ENCODE data around the gene VWA8. TPM values are rescaled to one million over a fixed set of nuclear protein-coding genes. Genes with fewer than 3 reads are reported as not detected.

Gene VWA8
- polyA plus RNA-seq, 3 donors: 19.5 to 21.6 (median 20.2) TPM

DNA sequence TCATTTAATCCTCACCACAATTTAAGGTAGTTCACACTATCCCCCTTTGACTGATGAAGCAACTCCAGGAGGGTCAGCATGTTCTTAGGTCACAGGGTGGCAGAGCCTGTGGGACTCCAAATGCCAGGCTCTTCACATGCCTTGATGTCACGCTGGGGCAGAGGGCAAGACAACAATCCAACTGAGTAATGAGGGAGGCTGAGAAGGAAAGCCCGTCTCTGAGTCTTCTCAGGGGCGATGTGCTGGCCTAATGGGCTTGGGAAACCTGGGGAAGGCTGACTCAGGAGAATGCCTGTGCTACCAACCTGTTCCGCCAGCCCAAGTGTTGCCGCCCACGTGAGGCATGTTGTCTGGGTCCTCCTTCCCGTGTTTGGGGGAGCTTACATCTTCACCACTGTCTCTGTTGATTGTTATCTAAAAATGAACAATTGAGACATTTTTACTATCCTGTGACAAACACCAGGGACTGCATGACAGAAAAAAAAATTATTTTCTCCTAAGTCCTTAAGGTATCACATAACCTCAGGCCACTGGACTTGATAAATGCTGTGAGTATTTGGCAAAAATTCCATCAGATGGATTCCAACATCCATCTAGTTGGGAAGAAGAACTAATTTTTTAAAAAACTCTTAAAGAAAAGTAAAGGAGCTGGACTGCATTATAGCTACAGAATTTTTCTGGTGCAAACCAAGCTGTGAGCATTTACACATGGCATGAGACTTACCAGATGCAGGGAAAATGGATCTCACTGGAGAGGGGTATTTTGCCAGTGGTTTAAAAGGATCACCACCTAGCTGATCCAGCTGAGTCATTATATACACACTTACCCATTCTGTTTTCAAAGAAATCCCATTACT, 346.0 kb downstream of the VWA8 start:
- no peak for DNase-seq (ENCODE audit: extremely low read depth in 1 of 11, low read depth in 9 of 11, low spot score in 4 of 11)

DNA sequence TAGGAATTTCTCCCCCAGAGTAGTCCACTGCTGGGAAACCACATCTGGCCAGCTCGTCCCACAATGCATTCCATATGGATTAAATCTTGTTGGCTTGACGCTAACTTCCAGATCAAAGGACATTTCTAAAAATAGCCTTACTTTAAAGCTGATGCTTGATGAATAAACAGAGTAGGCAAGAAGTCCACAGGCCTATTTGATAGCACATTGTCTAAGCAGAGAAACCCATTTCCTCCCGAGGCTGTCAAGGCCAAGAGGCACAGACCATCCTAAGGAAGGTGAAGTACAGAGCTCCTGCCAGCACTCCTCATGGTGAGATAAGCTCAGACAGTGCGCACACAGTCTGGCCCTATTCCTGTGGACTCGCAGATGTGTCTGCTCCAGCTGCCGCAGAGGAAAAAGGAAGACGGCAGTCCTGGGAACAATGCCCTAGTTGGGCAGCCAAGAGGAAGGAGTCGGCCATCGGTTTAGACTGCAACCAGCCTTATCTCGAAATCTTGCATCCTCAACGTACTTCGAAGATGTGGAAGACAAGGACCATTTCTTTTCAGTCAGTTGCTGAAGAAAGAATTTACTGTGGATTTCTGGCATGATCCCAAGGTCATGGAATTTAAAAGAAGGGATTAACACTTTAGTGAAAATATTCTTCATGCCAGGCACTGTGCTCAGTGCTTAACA, 346.8 kb downstream of the VWA8 start:
- DNase-seq (ENCODE audit: extremely low read depth in 1 of 11, low read depth in 9 of 11, low spot score in 4 of 11): peak in 2 of 11 donors; percentile 32 to 54

DNA sequence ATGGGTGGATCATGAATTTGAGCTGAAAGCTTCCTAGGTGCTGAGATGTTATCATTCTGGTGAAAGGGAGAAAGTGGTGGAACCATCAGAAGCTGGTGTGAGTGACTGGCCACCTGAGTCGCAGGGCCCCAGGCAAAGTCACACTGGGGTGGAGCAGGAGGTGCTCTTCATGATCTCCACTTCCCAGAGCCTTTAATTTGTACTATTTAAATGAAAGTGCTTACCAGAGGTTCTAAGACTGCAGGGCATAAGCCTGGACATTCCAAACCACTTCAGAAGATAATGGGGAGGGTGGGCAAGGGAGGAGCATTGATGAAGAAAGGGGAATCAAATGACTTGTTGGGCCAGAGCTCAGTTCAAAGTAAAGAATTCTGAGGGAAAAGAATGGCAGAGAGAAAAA, 347.4 kb downstream of the VWA8 start:
- DNase-seq (ENCODE audit: extremely low read depth in 1 of 11, low read depth in 9 of 11, low spot score in 4 of 11): no peak

DNA sequence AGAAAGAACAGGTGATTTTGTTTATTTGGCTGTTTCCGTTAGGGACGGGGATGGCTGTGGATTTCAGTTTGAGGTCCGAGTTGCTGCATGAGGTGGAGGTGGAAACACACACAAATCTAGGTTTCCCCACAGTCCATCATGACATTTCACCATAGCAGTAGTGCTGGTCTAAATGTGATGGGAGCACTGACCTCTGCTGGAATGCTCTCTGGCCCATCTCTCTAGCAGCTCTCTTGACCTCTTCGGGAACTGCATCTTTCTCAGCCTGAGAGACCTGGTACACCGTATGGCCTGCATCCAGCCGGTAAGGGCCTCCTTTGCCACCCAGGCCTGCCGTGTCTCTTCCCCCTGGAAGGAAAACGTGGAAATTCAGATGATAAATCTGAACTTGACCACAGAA, 349.5 kb downstream of the VWA8 start:
- DNase-seq (ENCODE audit: extremely low read depth in 1 of 11, low read depth in 9 of 11, low spot score in 4 of 11): no peak

DNA sequence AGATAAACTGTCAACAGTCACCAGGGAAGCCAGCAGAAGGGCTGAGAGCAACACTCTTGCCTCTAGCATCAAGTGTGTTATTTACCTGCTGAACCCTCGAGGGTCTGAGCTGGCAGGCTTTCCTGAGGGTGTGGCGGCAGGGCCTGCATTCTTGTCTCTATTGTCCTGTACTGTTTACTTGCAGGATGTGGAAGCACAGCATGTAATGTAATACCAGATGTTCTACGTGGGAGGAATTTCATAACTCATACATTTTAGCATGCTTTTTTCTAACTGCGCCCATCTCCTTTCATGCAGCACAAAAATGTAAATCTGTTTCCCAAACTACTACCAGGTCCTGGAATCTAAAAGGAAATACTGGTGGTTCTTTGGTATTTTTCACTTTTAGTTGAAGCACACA, 350.5 kb downstream of the VWA8 start:
- no peak for DNase-seq (ENCODE audit: extremely low read depth in 1 of 11, low read depth in 9 of 11, low spot score in 4 of 11)

DNA sequence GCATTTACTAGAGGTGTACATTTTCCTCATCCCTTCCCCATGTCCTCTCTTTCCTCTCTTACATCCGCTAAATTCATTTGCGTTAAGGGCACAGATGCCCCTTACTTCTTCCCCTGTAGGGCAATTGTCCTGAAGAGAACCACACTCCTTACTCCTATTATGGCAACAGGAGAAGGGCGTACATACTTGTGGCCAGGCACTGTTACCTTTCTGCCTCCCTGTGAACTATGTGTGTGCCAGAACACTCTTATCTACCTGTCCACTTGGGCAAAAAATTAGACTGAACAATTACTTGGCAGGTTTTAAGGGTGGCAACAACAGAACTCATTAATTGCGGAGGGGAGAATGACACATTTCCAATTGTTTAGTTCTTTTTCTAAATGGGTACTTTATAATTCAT, 351.1 kb downstream of the VWA8 start:
- DNase-seq (ENCODE audit: extremely low read depth in 1 of 11, low read depth in 9 of 11, low spot score in 4 of 11): no peak

DNA sequence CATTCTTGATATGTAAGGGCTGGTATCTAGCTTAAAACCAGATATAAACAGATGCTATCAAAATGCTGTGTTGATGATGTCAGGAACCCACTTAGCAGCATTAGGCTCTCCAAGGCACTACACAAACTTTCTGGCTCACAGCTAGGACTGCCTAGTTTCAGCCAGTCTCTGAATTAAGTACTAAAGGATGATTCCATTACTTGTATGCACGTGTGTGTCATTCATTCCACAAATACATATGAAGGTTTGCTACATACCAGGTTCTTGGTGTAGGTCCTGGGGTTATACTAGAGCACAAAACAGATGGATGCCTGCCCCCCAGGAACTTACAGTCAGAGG, 352.1 kb downstream of the VWA8 start:
- no peak for DNase-seq (ENCODE audit: extremely low read depth in 1 of 11, low read depth in 9 of 11, low spot score in 4 of 11)

DNA sequence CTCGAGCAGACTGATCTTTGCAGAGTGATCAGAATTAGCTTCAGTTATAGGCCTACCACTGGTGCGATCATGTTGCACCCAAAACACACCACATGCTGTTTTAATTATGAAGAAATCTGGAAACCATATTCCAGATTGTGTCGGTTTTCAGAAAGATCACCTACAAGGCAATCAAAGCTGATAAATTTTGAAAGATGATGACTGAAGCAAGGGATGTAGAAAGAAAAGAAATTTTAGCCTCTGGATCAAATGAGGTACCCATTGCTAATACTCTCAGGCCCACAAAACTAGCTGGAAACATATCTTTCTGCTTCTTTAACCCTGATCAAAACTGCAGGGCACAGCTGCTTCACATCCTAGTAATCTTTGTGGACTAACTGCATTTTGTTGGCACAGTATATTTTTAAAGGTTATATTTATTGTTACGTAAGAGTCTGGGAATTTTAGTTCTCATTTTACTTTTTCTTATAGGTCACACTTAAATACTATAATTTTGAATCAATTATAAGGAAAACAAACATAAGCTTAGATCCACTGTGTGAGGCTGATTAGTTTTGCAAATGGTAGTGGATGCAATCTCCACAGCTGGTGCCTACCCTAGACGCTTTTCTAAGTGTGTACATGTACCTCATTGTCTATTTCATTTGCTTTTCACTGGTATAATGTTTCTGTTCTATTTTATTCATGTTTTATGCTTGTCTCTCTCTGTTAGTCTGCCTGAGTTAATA, 352.6 kb downstream of the VWA8 start:
- no peak for DNase-seq (ENCODE audit: extremely low read depth in 1 of 11, low read depth in 9 of 11, low spot score in 4 of 11)

DNA sequence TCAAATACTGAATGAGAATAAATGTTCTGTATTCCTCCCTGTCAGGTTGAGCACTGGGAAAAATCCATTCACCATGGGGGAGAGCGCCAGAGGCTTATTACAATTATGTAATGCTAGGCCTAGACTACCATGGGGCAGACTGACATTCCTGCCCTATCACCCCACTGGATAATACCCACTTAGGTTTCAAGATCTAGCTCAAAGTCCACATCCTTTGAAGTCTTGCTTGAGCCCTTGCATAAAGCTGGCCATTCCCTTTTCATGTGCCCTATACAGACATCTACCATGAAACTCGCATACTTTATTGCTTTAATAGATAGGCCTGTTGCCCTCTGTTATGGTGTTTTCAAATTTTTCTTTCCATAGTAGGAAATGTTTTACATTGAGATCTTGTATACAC, 354.3 kb downstream of the VWA8 start:
- no peak for DNase-seq (ENCODE audit: extremely low read depth in 1 of 11, low read depth in 9 of 11, low spot score in 4 of 11)

DNA sequence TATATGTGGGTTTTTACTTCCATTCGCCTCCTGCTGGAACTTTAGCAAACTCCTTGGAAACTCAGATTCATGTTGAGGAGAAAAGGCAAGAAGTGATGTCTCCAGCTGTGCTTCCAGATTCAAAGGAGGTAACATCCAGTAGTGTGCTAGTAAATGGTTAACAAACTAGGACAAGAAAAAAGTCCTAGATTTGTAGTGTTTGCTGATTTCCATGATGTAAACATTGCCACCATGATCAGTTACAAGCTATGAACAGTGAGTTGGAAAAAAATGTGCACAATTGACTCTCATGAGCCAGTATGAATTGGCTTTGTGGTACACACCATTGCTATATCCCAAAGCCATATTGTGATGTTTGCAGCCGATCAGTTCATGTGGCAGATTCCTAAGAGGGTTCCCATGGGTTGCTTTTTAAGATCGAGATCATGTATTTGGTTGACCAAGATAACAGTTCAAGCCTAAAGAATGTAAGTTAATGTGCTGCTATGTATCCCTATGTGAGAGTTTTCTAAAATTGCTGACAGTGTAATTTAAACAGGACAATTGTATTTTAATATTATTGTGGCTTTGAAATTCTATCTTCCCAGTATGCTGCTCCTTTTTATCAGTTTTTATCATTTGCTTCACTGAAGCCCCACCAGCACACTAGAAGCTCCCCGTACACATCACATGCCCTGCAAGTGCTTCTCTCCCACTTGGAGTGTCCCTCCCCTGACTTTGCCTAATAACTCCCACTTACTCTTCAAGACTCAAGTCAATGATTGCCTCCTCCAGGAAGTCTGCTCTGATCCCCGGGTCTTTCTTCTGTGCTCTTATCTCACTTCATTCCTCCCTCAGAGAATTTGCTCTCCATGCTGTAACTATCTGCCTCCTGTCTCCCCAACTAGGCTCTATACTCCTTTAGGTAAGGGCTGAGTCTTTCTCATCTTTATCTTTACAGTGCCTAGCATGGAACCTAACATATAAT, 355.3 kb downstream of the VWA8 start:
- DNase-seq (ENCODE audit: extremely low read depth in 1 of 11, low read depth in 9 of 11, low spot score in 4 of 11): no peak

DNA sequence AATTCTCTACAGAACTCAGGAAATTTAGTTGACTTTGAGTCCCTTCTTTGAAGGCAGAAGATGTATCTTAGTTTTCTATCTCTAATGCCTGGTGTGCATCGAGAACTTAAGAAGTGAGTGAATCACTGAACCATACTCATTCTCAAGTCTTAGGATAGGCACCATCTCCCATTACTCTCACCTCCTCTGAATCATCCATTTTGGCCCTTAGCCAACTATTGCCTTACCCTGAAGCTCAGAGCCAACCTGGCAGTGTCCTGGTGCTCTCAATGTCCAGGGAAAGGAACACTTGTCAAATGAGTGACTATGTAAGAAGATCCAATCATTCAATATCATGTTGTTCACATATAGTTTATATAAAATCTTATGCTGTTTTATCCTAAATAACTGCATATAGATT, 357.0 kb downstream of the VWA8 start:
- no peak for DNase-seq (ENCODE audit: extremely low read depth in 1 of 11, low read depth in 9 of 11, low spot score in 4 of 11)

DNA sequence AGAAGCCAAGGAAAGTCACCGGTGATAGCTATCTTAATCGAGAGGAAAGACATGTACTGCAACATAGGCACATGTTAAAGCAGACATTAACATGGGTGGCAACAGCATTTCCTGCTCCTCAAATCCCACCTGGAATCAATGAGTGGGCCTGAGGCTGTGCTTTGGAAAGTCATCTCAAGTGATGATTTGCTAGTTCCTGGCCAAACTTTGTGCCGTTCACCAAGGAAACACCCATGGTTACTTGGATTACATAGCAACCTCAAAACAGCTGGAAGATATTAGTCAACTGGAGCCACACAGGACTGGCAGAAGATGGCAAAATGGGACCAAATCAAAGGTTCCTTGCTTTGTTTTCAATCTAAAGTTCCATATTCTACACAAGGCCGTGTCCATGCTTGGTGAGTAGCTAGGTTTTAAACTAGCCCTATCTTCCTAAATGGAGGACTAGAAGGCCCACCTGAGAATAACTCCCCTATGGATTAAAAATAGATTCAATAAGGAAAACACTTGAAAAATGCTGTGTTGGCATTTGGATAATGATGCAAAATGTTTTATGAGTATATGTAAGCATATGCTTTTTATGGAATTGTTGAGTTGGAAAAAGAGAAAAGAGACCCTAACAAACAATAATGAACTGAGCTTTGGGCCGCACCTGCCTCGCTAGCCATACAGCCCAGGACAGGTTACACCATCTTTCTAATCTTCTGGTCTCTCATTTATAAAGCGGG, 359.0 kb downstream of the VWA8 start:
- DNase-seq (ENCODE audit: extremely low read depth in 1 of 11, low read depth in 9 of 11, low spot score in 4 of 11): no peak

DNA sequence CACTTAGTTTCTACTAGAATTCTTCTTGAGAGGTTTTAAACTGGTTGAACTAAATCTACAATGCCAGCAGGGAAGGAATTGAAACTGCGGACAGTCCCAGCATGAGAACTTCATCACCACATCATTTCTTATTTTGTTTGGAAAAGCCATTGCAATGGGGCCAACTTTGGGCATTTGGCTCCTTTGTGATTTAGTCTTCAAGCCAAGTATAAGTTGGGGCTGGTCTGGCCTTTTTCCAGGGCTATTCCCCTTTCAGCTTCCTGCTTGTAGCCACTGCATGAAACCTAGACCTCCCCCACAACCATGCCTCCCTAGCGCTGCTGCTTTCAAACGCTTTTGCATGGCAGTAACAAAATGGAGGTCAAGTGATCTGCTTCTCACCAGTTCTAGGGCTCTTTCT, 361.3 kb downstream of the VWA8 start:
- DNase-seq (ENCODE audit: extremely low read depth in 1 of 11, low read depth in 9 of 11, low spot score in 4 of 11): no peak

DNA sequence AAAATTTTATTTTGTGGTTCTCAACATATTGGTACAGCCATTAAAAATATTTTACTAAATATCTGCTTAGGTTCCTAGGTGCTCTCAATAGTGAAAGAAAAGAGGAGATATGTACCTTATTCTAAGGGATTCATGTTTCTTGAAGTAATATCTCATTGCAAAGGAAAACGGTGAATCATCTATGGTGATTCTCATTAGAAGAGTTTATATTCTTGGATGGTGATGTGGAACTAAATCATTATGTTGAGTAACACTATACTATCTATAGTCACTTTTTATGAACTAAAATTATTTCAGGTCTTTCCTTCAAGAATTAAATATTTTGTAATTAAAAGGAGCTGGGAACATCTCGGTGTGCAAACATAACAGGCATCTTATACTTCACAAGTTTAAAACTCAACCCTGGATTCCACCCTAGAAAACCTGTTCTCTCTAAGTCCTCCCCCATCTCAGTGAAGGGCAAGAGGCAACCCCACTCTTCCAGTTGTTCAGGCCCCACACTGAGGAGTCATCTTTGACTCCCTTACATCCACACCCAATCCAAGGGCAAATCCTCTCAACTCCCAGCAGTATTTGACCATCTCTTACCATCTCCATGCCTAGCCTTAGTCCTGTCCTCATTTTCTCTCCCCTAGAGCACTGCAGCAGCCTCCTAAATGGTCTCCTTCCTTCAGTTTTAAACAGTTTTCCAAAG, 363.4 kb downstream of the VWA8 start:
- no peak for DNase-seq (ENCODE audit: extremely low read depth in 1 of 11, low read depth in 9 of 11, low spot score in 4 of 11)

DNA sequence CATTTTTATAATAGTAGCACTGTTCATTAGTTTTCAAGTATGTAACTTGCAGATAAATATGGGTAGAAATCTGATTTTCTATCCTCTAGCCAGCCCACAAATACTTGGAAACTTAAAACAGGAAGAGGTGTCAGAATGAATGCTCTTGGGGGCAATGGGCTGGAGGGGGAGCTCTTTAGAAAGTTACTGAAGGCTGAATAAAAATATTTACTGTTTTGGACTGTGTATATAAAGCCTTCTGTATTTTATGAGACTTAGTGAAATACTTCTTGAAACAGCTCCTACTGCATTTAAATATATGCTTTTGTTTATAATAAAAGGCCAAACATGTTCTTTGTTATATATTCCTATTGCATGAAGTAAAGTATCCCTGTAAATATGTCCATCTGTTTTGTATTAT, 364.7 kb downstream of the VWA8 start:
- peak in 2 of 11 donors; percentile 39 to 45 for DNase-seq (ENCODE audit: extremely low read depth in 1 of 11, low read depth in 9 of 11, low spot score in 4 of 11)

DNA sequence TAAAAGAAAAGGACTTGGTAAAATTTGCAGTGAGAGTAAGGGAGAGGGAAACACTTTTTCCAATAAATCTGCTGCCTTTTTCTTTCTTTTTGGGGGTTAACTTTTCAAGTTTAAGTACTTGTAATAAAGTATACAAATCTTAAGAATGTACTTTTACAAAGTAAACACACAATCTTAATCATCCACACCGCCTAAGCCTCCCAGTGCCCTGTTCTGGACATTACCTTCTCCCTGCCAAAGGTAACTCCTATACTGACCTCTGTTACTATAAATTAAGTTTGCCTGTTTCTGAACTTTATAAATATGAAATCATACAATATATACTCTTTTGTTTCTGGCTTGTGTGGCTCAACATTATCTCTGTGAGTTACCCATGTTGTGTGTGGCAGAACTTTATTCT, 365.6 kb downstream of the VWA8 start:
- no peak for DNase-seq (ENCODE audit: extremely low read depth in 1 of 11, low read depth in 9 of 11, low spot score in 4 of 11)

DNA sequence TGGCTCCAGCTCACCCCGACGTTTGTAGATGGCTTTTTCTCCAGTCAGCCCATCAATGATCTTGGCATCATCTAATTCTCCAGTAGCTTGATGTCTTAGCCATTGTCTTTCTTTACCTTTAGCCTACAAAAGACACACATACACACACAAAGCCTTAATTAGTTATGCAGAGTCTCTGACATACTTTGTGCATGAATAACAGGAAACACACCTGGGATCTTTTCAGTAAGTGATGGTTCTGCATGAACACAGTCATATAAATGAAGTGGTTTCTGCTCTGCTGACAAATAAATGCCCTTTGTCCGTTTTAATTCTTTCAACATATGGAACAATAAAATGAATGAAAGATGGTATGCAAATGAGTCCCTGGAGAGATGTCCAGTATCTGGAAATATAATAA, 370.3 kb downstream of the VWA8 start:
- DNase-seq (ENCODE audit: extremely low read depth in 1 of 11, low read depth in 9 of 11, low spot score in 4 of 11): no peak

DNA sequence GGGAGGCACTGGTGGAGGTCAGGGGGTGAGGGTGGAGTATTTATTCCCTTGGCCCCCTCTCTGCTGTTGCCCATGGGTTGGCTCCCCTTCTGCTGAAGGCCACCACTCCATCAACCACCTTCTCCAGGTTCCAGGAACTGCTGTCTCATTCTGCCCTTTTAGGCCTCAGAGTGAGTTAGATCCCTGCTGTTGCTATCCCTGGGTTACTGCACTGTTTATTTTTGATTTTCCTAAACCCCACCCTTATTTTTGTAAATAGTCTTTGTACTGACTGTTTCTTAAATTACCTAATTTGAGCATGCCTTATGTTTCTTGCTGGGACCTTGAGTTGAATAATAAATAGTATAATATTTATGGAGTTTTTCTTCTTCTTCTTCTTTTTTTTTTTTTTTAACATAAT, 370.8 kb downstream of the VWA8 start:
- DNase-seq (ENCODE audit: extremely low read depth in 1 of 11, low read depth in 9 of 11, low spot score in 4 of 11): no peak

All from renal cortex interstitium (tissue), 11 donors.